ENCODE measurements around the gene PSME4.

The PSME4 gene

DNA sequence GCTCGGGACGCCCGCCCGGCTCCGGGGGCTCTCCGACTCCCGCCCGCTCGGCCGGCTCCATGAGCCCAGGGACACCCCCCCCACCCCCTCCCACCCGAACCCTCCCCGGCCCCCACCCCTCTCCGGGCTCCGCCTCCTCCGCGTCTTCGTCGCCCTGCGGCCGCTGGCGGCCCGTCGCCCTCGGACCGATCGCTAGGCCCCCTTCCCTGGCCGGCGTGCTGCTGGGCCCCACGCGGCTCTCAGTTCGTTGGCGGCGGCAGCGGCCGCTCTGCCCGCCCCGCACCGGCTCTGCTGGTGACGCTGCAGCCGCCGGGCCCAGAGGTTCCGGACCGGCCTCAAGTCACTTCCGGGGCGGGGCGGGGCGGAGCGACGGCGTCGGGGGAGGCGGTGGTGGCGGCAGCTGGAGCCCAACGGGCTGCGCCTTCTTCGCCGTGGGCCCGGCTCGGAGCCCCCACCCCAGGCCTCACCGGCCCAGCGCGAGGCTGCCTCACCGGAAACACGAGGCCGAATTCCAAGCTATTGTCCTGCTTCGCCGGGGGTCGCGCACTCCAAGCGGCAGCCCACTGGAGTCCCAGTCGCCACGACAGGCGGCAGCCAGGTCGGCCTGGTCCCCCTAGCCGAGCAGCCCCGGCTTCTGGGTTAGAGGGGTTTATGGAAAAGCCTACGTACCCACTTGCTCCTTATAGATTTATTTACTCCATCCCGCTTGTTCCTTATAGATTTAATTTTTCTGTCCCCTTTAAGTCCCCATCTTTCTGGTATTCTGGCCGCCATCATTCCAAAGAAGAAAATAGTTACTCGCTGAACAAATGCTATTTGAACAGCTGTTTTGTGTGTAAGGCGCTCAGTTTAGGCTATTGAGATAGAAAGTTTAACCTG is at the start of gene PSME4:
PSME4 (minus strand) TSS at position 270 of the 879 bp plus-strand sequence; CDS start at position 61, 209 bp downstream.
- peak within 1 kb of the TSS; percentile 79 to 99 (median 95) for H3K27ac ChIP-seq
- H3K4me3 ChIP-seq, result peak within 1 kb of the TSS; percentile 69 to 99 (median 80)

- H3K4me3 ChIP-seq, result no peak overlapping the region
- peak overlapping the region in 8 of 21 experiments; percentile 2 to 65 (median 38) for H3K27ac ChIP-seq
These were observed 45.3 kb upstream of the PSME4 start for GRCh38 chr2:54015798-54016699.

GRCh38 chr2:54013996-54014395 is 43.2 kb upstream of the PSME4 start:
- no peak overlapping the region for H3K4me3 ChIP-seq
- H3K27ac ChIP-seq, result peak overlapping the region in 2 of 21 experiments; percentile 35 to 47

- Histone ChIP-seq H3K4me3 (no peak overlapping the region), H3K27ac (no peak overlapping the region)
These were observed 41.8 kb upstream of the PSME4 start for GRCh38 chr2:54012538-54013141.

DNA sequence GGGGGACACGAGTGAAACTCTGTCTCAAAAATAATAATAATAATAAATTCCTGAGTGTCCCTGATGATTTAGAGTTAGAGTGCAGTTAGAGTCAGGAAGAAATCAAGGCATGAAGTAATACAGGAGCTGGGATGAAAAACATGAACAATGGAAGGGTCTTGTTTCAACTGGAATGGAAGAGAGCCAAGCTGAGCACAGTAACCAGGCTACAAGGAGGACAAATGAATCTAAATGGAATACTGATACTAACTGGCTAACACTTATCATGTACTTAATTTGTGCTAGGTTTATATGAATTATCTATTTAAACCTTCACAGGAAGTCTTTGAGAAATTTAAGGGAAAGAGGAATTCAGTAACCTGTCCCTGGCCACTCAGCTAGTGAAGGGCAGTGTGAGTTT is 38.8 kb upstream of the PSME4 start:
- Histone ChIP-seq H3K4me3 (no peak overlapping the region), H3K27ac (no peak overlapping the region)

DNA sequence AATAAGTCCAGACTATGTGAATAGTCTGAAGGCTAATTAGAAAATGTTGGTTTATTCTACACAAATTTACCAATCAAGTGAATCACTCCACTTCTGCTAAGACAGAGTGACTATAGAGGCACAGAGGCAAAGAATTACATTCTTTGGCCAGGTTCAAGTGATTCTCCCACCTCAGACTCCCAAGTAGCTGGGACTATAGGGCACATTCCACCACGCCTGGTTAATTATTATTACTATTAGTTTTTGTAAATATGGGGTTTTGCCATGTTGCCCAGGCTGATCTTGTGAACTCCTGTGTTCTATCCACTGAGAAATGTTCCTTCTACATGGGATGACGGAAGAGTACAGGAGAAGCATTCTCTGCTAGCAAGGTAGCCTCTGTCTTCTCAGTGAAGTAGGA is 37.6 kb upstream of the PSME4 start:
- H3K4me3 ChIP-seq, result no peak overlapping the region
- H3K27ac ChIP-seq, result no peak overlapping the region

DNA sequence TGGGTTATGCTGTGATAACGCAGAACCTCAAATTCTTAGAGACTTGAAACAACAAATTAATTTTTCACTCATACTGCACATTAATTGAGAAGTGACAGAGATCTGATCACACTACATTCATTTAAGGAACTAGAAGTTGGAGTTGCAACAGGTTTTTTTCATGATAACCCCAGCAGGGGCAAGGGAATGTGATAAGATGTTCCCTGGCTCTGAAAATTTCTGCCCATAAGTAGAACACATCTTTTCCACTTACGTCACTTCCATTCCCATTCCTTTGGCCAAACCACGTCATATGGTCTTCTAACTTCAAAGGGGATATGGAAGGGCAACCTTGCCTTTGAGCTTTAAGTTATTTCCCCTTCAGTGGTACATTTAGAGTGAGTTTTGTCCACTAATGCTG is 29.7 kb upstream of the PSME4 start:
- no peak overlapping the region for H3K4me3 ChIP-seq
- H3K27ac ChIP-seq, result no peak overlapping the region

DNA sequence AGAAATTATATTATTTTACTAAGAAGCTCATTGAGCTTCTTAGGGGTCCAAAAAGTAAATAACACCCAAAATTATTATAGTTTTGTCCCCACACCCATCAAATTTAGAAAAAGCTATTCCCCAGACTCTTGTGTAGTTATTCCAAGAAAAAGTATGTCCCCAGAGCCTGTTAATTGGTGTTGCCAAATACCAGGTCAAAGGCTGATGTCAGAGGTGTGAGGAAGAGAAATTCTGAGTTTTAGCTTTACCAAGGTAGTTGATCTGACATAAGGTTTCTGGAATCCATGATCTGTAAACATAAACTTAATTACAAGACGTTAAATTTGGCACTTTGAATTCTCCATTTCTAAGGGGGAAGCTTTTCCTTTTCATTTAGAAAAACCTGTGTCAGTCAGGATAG is 29.3 kb upstream of the PSME4 start:
- Histone ChIP-seq H3K4me3 (no peak overlapping the region), H3K27ac (no peak overlapping the region)

GRCh38 chr2:53998834-53999233 is 28.0 kb upstream of the PSME4 start:
- Histone ChIP-seq H3K27ac (no peak overlapping the region), H3K4me3 (no peak overlapping the region)

DNA sequence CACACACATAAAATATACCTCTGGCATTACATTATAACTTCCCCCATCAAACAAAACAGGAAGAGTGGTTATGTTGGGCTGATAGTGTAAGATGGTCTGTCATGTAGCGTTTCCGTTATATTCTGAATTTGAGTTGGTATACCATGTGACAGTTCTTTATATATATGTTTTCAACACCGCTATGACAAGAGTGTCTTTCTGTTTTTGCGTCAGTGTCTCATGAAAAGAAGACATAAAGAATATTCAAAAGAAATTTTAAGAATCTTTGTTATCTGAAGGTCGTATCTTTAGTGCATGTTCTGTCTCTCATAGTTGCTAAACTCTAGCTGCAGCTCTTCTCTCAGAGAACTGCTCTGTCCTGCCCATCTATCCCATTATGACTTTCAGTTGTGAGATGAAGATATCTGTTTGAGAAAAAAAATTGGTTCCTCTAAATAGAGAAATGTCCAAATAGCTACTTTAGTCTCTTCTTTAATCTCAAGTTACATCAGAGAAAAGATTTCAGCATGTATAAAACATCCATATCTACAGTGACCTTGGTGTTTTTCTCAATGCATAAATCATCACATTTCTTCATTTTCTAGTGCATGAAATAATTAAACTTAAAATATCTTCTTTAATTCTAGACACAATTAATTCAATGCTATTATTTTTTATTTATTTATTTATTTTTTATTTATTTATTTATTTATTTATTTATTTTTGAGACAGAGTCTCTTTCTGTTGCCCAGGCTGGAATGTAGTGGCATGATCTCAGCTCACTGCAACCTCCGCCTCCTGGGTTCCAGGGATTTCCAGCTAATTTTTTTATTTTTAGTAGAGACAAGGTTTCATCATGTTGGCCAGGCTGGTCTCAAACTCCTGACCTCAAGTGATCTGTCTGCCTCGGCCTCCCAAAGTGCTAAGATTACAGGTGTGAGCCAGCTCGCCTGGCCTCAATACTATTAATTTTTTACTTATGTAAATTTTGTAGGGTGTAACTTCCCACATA is 24.3 kb upstream of the PSME4 start:
- Histone ChIP-seq H3K4me3 (no peak overlapping the region), H3K27ac (peak overlapping the region in 8 of 21 experiments; percentile 8 to 85 (median 50))

DNA sequence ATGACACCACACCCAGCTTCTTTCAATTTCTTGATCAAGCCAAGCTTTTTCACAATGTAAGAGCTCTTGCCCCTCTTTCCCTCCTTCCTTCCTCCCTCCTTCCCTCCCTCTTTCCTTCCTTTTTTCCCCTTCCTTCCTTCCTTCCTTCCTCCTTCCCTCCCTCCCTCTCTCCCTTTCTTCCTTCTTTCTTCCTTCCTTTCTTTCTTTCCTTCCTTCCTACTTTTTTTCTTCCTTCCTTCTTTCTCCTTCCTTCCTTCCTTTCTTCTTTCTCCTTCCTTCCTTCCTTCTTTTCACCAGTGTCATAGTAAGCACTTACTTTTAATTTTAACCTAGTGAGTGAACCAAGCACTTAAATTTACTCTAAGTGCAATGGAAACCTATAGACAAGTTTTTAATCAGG is 21.2 kb upstream of the PSME4 start:
- Histone ChIP-seq H3K27ac (no peak overlapping the region), H3K4me3 (no peak overlapping the region)

DNA sequence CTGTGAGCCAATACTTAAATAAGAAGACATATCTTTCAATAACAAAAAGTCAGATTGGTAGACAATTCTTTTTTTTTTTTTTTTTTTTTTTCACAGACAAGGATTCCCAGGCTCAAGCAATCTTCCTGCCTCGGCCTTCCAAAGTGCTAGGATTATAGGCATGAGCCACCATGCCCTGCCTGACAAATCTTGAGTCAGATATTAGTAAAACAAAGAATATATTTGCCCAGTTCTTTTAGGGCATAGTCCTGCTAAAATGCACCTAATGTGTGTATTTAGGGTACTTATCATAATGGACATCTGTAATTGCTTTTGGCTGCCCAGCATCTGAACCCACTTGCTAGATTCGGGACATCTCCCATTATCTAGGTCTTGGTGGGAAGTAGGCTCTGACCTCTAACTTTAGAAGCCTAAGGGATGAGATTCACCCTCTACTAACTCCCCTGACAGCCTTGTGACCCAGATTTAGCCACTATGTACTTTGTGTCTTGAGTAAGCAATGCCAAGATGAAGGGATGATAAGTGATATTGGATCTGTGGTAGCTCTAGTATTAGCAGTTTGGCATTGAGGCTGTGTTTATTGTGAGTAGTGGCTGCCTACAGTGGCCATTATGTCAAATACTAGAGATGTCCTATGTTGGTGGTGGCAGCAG is 18.5 kb upstream of the PSME4 start:
- Histone ChIP-seq H3K4me3 (no peak overlapping the region), H3K27ac (no peak overlapping the region)

GRCh38 chr2:53987336-53987921 is 16.6 kb upstream of the PSME4 start:
- Histone ChIP-seq H3K27ac (peak overlapping the region in 5 of 21 experiments; percentile 14 to 24 (median 16)), H3K4me3 (no peak overlapping the region)

DNA sequence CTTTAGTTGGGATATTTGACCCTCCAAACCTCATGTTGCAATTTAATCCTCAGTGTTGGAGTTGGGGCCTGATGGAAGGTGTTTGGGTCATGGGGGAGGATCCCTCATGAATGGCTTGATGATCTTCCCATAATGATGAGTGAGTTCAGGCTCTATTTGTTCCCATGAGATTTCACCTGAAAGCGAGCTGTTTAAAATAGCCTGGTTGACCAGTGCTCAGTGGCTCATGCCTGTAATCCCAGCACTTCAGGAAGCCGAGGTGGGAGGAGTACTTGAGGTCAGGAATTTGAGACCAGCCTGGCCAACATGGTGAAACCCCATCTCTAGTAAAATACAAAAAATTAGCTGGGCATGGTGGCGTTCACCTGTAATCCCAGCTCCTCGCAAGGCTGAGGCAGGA is 14.9 kb upstream of the PSME4 start:
- H3K27ac ChIP-seq, result no peak overlapping the region
- no peak overlapping the region for H3K4me3 ChIP-seq

DNA sequence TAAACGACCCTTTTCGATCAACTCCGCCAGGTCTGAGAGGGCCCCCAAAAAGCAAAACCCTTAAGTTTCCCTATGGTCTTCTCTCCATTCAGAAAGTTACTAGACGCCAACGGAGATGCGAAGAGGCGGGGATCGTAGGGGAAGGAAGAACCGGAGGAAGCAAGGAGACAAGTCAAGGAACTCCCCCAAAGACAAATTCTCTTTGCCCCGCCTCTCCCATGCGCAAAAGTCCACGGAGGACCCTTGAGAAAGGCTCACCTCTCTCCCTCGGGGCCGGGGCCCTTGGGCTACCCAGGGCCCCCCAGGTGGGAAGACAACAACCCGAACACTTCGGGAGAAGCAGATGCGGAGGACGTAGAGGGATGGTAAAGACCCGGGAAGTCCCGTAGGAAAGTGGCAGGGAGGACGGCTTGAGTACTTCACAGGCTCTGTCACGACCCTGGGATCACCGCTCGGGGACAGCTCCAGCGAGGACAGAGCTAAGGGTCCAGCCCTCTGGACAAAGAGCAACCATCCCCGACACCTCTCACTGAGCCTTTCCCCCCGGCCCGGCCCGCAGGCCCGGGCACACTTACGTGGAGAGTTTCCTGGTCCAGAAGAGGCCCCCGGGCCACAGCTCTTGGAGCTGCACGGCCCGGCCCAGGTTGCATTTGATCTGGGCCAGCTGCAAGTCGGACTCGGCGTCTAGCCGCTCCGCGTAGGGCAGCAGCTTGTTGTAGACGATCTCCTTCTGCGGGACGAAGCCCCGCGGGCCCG is 647 bp downstream of the PSME4 start:
- Histone ChIP-seq H3K4me3 (peak overlapping the region; percentile 69 to 99 (median 80)), H3K27ac (peak overlapping the region; percentile 79 to 99 (median 95))

- Histone ChIP-seq H3K4me3 (peak overlapping the region; percentile 69 to 99 (median 80)), H3K27ac (peak overlapping the region in 20 of 21 experiments; percentile 79 to 99 (median 95))
These were observed 1.4 kb downstream of the PSME4 start for GRCh38 chr2:53969285-53969967.
